DOHH2 (cell line): ENCODE results near the gene SLC30A4.

Source experiments
- H3F3A ChIP-seq: fragments of 200-600 bp; sonication (generic), shearing (Covaris generic); 2 replicates; pipeline ENCODE4 v1.6.0; 2016; ENCODE audit warnings: antibody characterized with exemption, mild to moderate bottlenecking; ENCODE audit not compliant: control insufficient read depth, insufficient read depth
- H3K27ac ChIP-seq: fragments of 200-600 bp; sonication (generic); 2 replicates; pipeline ENCODE4 v1.5.1; 2014; ENCODE audit warnings: low read depth, mild to moderate bottlenecking, low read length, moderate library complexity
- H3K27me3 ChIP-seq: fragments of 200-600 bp; sonication (generic); 2 replicates; pipeline ENCODE4 v1.6.1; 2014; ENCODE audit warnings: mild to moderate bottlenecking, low read length, mixed read lengths; ENCODE audit not compliant: control insufficient read depth
- H3K36me3 ChIP-seq: fragments of 200-600 bp; sonication (generic); 2 replicates; pipeline ENCODE4 v1.6.1; 2014; ENCODE audit warnings: mild to moderate bottlenecking, low read length, moderate library complexity, mixed read lengths; ENCODE audit not compliant: control insufficient read depth
- H3K4me1 ChIP-seq: fragments of 200-600 bp; sonication (generic); 2 replicates; pipeline ENCODE4 v1.6.1; 2014; ENCODE audit warnings: mild to moderate bottlenecking, low read length, mixed read lengths; ENCODE audit not compliant: control insufficient read depth
- H3K4me2 ChIP-seq: fragments of 200-600 bp; sonication (generic); 2 replicates; pipeline ENCODE4 v1.6.0; 2014; ENCODE audit warnings: mild to moderate bottlenecking, low read length, moderate library complexity
- H3K4me3 ChIP-seq: fragments of 200-600 bp; sonication (generic); 2 replicates; pipeline ENCODE4 v1.5.1; 2014; ENCODE audit warnings: mild to moderate bottlenecking, low read length, mixed read lengths
- H3K79me2 ChIP-seq: fragments of 200-600 bp; sonication (generic); 2 replicates; pipeline ENCODE4 v1.6.1; 2014; ENCODE audit warnings: mild to moderate bottlenecking, low read length, mixed read lengths; ENCODE audit not compliant: control insufficient read depth
- H3K9me2 ChIP-seq: fragments of 200-600 bp; sonication (generic); replicated peaks from 2 replicates; pipeline ENCODE4 v1.6.1; 2014; ENCODE audit warnings: mild to moderate bottlenecking, low read length, mixed read lengths; ENCODE audit not compliant: control insufficient read depth
- H3K9me3 ChIP-seq: fragments of 200-600 bp; sonication (generic); 2 replicates; pipeline ENCODE4 v1.6.1; 2014; ENCODE audit warnings: antibody characterized with exemption, low read length, mixed read lengths; ENCODE audit not compliant: control insufficient read depth, insufficient read depth
- H4K20me1 ChIP-seq: fragments of 200-600 bp; sonication (generic); 2 replicates; pipeline ENCODE4 v1.6.0; 2014; ENCODE audit warnings: low read depth, mild to moderate bottlenecking, antibody characterized with exemption, low read length, moderate library complexity; ENCODE audit not compliant: control insufficient read depth, insufficient read depth
- CTCF ChIP-seq: fragments of 200-600 bp; sonication (generic); IDR thresholded peaks from one replicate; pipeline ENCODE4 v1.5.1; 2014; ENCODE audit warnings: antibody characterized with exemption, mild to moderate bottlenecking, low read depth, low read length; ENCODE audit not compliant: poor library complexity, severe bottlenecking
- EZH2phosphoT487 ChIP-seq: fragments of 200-600 bp; sonication (generic); IDR thresholded peaks from 2 replicates; pipeline ENCODE4 v1.6.1; 2017; ENCODE audit warnings: borderline replicate concordance, mild to moderate bottlenecking, antibody characterized with exemption, low read length, moderate library complexity, mixed read lengths

The SLC30A4 gene

DNA sequence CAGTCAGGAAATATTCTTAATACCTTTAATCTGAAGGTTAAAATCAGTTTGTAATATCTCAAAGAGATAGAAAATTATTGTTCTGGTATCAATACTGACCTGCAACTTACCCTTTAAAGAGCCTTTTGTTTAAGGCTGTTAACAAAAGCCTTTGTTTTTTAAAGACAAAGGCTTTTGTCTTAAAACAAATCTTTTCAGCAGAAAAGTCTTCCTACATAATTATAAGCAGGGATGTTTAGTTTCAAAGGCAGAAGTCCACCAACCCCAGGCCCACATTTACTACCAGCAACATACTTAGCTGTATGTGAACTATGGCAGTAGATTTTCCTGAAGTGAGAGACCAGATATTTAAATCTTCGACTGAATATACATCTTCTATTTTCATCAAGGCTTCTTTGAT lies 36.2 kb downstream of the SLC30A4 start:
- no peaks in the 10 kb centered on the region for H4K20me1 ChIP-seq
- H3K9me2 ChIP-seq: no peaks in the 10 kb centered on the region
- no peaks in the 10 kb centered on the region for H3K9me3 ChIP-seq
- H3K4me3 ChIP-seq: no peak overlapping the region
- no peak overlapping the region for H3K27ac ChIP-seq
- no peak overlapping the region for H3K4me2 ChIP-seq
- H3K36me3 ChIP-seq: peaks cover 12% of the 10 kb centered on the region
- H3K4me1 ChIP-seq: no peaks in the 10 kb centered on the region
- H3K79me2 ChIP-seq: no peaks in the 10 kb centered on the region
- TF ChIP-seq CTCF (no peak), EZH2phosphoT487 (no peak)
- H3F3A ChIP-seq: no peaks in the 10 kb centered on the region
- no peaks in the 10 kb centered on the region for H3K27me3 ChIP-seq

DNA sequence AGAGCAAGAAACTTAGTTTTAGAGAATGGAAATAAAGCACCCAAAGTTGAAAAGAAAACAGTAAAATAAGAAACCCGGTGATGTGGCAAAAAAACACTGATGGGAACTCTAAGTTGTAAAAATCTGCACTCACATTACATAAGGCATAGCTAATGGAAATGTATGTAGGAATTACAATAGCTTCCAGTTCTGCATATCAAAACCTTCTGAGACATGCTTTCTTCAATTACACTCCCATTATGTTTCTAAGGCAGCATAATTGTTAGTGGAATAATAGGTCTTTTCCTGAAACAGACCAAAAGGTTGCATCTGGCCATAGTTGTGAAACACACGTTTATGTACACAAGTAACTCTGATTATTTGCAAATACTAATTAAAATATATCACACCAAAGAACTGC lies 41.4 kb downstream of the SLC30A4 start:
- Histone ChIP-seq H3K9me2 (no peaks in the 10 kb centered on the region), H3K27ac (no peak overlapping the region), H3K79me2 (no peaks in the 10 kb centered on the region), H3K9me3 (no peaks in the 10 kb centered on the region), H3K27me3 (no peaks in the 10 kb centered on the region), H3K4me1 (peaks cover 5% of the 10 kb centered on the region), H3K36me3 (peaks cover 8% of the 10 kb centered on the region; the same call in 1 of the 2 replicates), H4K20me1 (no peaks in the 10 kb centered on the region), H3F3A (0 out of 2 replicates have a peak, but pooled peaks cover 2% of the 10 kb centered on the region), H3K4me2 (no peak overlapping the region), H3K4me3 (no peak overlapping the region)
- TF ChIP-seq CTCF (no peak), EZH2phosphoT487 (no peak)

GRCh38 chr15:45476410-45476809 lies 46.1 kb downstream of the SLC30A4 start:
- no peak overlapping the region for H3K27ac ChIP-seq
- no peaks in the 10 kb centered on the region for H4K20me1 ChIP-seq
- H3K4me3 ChIP-seq: no peak overlapping the region
- H3K79me2 ChIP-seq: no peaks in the 10 kb centered on the region
- no peaks in the 10 kb centered on the region for H3K9me2 ChIP-seq
- H3K9me3 ChIP-seq: no peaks in the 10 kb centered on the region
- no peaks in the 10 kb centered on the region for H3K36me3 ChIP-seq
- H3K27me3 ChIP-seq: no peaks in the 10 kb centered on the region
- H3K4me1 ChIP-seq: peaks cover 5% of the 10 kb centered on the region
- 0 out of 2 replicates have a peak, but pooled peaks cover 2% of the 10 kb centered on the region for H3F3A ChIP-seq
- no peak overlapping the region for H3K4me2 ChIP-seq
- TF ChIP-seq EZH2phosphoT487: no peak
- no peak for TF ChIP-seq CTCF
